Astrocyte (in vitro differentiated cells and primary cell): ENCODE data around the gene AFF2.

Source experiments
- CTCF ChIP-seq: IDR thresholded peaks from 2 replicates; pipeline ENCODE4 v1.5.1; 2011; ENCODE audit warnings: low read depth, mild to moderate bottlenecking, inconsistent platforms, low read length, moderate library complexity; ENCODE audit not compliant: insufficient read depth
- EZH2 ChIP-seq: IDR thresholded peaks from 2 replicates; pipeline ENCODE4 v1.6.1; 2012; ENCODE audit warnings: mild to moderate bottlenecking, low read length, inconsistent platforms; ENCODE audit not compliant: insufficient read depth

GRCh38 chrX:148649145-148649795, 148.9 kb downstream of the AFF2 start:
- no peak for TF ChIP-seq CTCF
- TF ChIP-seq EZH2, result no peak
